HG03108 (cell line): ENCODE measurements around the gene LIN7A.
A peak's percentile ranks its signal among the peaks of the same experiment; 100 is the strongest.
"Not testable (repeated sequence)": the region's sequence is repeated elsewhere in the genome, so short reads cannot be mapped to it uniquely, and the experiment has no call there.

ENCODE experiments used
- ATAC-seq: cut with Tn5 transposase; IDR thresholded peaks from one replicate; pipeline ENCODE4 v1.9.1; 2021; ENCODE audit warnings: moderate library complexity; ENCODE audit not compliant: unreplicated experiment

The LIN7A gene

GRCh38 chr12:80814453-80814852 is 123.3 kb downstream of the LIN7A start:
- no peak for ATAC-seq

- ATAC-seq = peak; percentile 43
These were observed 123.9 kb downstream of the LIN7A start for GRCh38 chr12:80813820-80814219.

GRCh38 chr12:80811957-80812708 is 125.6 kb downstream of the LIN7A start:
- ATAC-seq = no peak

- ATAC-seq = no peak
These were observed 126.9 kb downstream of the LIN7A start for GRCh38 chr12:80810874-80811273.

- peak; percentile 65 for ATAC-seq
These were observed 130.0 kb downstream of the LIN7A start for GRCh38 chr12:80807640-80808288.

- ATAC-seq = no peak
These were observed 132.6 kb downstream of the LIN7A start for GRCh38 chr12:80805106-80805505.

- no peak for ATAC-seq
These were observed 134.9 kb downstream of the LIN7A start for GRCh38 chr12:80802652-80803400.

- no peak for ATAC-seq
These were observed 139.5 kb downstream of the LIN7A start for GRCh38 chr12:80798281-80798680.

GRCh38 chr12:80794551-80794950 is 143.2 kb downstream of the LIN7A start:
- no peak for ATAC-seq

- no peak for ATAC-seq
These were observed 144.9 kb downstream of the LIN7A start for GRCh38 chr12:80792861-80793260.

GRCh38 chr12:80791863-80792262 is 145.9 kb downstream of the LIN7A start:
- ATAC-seq = no peak

GRCh38 chr12:80788407-80788806 is 149.3 kb downstream of the LIN7A start:
- ATAC-seq = not testable (repeated sequence)

- ATAC-seq = not testable (repeated sequence)
These were observed 154.7 kb downstream of the LIN7A start for GRCh38 chr12:80782963-80783470.

GRCh38 chr12:80781313-80781712 is 156.4 kb downstream of the LIN7A start:
- no peak for ATAC-seq

- no peak for ATAC-seq
These were observed 157.0 kb downstream of the LIN7A start for GRCh38 chr12:80780746-80781145.

GRCh38 chr12:80778005-80778541 is 159.7 kb downstream of the LIN7A start:
- peak; percentile 97 for ATAC-seq

- ATAC-seq = no peak
These were observed 160.1 kb downstream of the LIN7A start for GRCh38 chr12:80777587-80777986.

GRCh38 chr12:80776706-80777105 is 161.0 kb downstream of the LIN7A start:
- no peak for ATAC-seq

GRCh38 chr12:80770958-80771357 is 166.8 kb downstream of the LIN7A start:
- ATAC-seq = no peak

GRCh38 chr12:80769553-80770140 is 168.1 kb downstream of the LIN7A start:
- ATAC-seq = no peak

GRCh38 chr12:80766897-80767296 is 170.8 kb downstream of the LIN7A start:
- ATAC-seq = peak; percentile 80
